EL (cell line): ENCODE results near the gene BEX1.
"Not testable (repeated sequence)": the region's sequence is repeated elsewhere in the genome, so short reads cannot be mapped to it uniquely, and the experiment has no call there.

Experiments
- DNase-seq: peaks from one replicate; pipeline ENCODE4 v3.0.0-alpha.2; 2016

Gene BEX1

GRCh38 chrX:103063918-103064434, at the start of gene BEX1:
BEX1 (minus strand) TSS chrX:103064171; CDS start chrX:103063274, 897 bp downstream.
- peak; percentile 84 for DNase-seq

GRCh38 chrX:103109497-103109896, 45.5 kb upstream of the BEX1 start:
- DNase-seq = not testable (repeated sequence)

GRCh38 chrX:103107836-103108235, 43.9 kb upstream of the BEX1 start:
- no peak for DNase-seq

- not testable (repeated sequence) for DNase-seq
These were observed 43.3 kb upstream of the BEX1 start for GRCh38 chrX:103107227-103107737.

- DNase-seq = not testable (repeated sequence)
These were observed 40.4 kb upstream of the BEX1 start for GRCh38 chrX:103104370-103104769.

GRCh38 chrX:103103866-103104265, 39.9 kb upstream of the BEX1 start:
- DNase-seq = not testable (repeated sequence)

- no peak for DNase-seq
These were observed 37.5 kb upstream of the BEX1 start for GRCh38 chrX:103101299-103102042.

- DNase-seq = no peak
These were observed 36.5 kb upstream of the BEX1 start for GRCh38 chrX:103100484-103100883.

- peak; percentile 19 for DNase-seq
These were observed 35.7 kb upstream of the BEX1 start for GRCh38 chrX:103099691-103100090.

- no peak for DNase-seq
These were observed 34.5 kb upstream of the BEX1 start for GRCh38 chrX:103098488-103098887.

- no peak for DNase-seq
These were observed 29.0 kb upstream of the BEX1 start, which contains the start of gene NXF3 for GRCh38 chrX:103092942-103093341. NXF3 (minus strand) TSS chrX:103093143; CDS start chrX:103093023, 120 bp downstream.

- DNase-seq = no peak
These were observed 17.1 kb upstream of the BEX1 start for GRCh38 chrX:103081051-103081450.

GRCh38 chrX:103073467-103073866, 9.5 kb upstream of the BEX1 start:
- peak; percentile 50 for DNase-seq

GRCh38 chrX:103066606-103067005, 2.6 kb upstream of the BEX1 start:
- peak; percentile 78 for DNase-seq

GRCh38 chrX:103063191-103063845, 653 bp downstream of the BEX1 start:
- peak; percentile 46 for DNase-seq

- peak; percentile 15 for DNase-seq
These were observed 2.5 kb downstream of the BEX1 start for GRCh38 chrX:103061486-103061885.

GRCh38 chrX:103056902-103057301, 7.1 kb downstream of the BEX1 start:
- no peak for DNase-seq

GRCh38 chrX:103052625-103053024, 11.3 kb downstream of the BEX1 start:
- DNase-seq = no peak

GRCh38 chrX:103051260-103051789, 12.6 kb downstream of the BEX1 start:
- no peak for DNase-seq

- not testable (repeated sequence) for DNase-seq
These were observed 30.6 kb downstream of the BEX1 start for GRCh38 chrX:103033371-103033770.

- no peak for DNase-seq
These were observed 46.4 kb downstream of the BEX1 start for GRCh38 chrX:103017542-103017941.

- no peak for DNase-seq
These were observed 51.0 kb downstream of the BEX1 start for GRCh38 chrX:103012945-103013344.
